Stimulated activated CD4-positive, alpha-beta T cell treated with anti-CD3 and anti-CD28 coated beads, Interleukin-4, amount 100 ng/mL, for 48 hours (primary cell): ENCODE results near the gene CD200R1.
"Not testable (repeated sequence)": the region's sequence is repeated elsewhere in the genome, so short reads cannot be mapped to it uniquely, and the experiment has no call there.

Experiments
- DNase-seq, 2 donors: peaks; one replicate each; pipeline ENCODE4 v3.0.0-alpha.2; 2020; ENCODE audit warnings: low read depth in 2 of 2

The CD200R1 gene

GRCh38 chr3:112974178-112974517 lies 755 bp downstream of the CD200R1 start:
- no peak for DNase-seq

- peak in 1 of 2 donors; percentile 52 for DNase-seq
These were observed 1.4 kb downstream of the CD200R1 start for GRCh38 chr3:112973325-112974177.

GRCh38 chr3:112972158-112972557 lies 2.7 kb downstream of the CD200R1 start:
- DNase-seq, result no peak

GRCh38 chr3:112967828-112968227 lies 7.1 kb downstream of the CD200R1 start:
- DNase-seq, result no peak

- no peak for DNase-seq
These were observed 7.5 kb downstream of the CD200R1 start for GRCh38 chr3:112967425-112967824.

GRCh38 chr3:112966633-112967032 lies 8.3 kb downstream of the CD200R1 start:
- DNase-seq, result no peak

- DNase-seq, result no peak
These were observed 9.2 kb downstream of the CD200R1 start for GRCh38 chr3:112965656-112966055.

- DNase-seq, result no peak
These were observed 11.2 kb downstream of the CD200R1 start for GRCh38 chr3:112963683-112964082.

GRCh38 chr3:112958811-112959560 lies 15.9 kb downstream of the CD200R1 start:
- DNase-seq, result no peak

GRCh38 chr3:112956351-112956750 lies 18.6 kb downstream of the CD200R1 start:
- no peak for DNase-seq

GRCh38 chr3:112948346-112948838 lies 26.5 kb downstream of the CD200R1 start:
- no peak for DNase-seq

GRCh38 chr3:112931736-112932521 lies 43.0 kb downstream of the CD200R1 start:
- DNase-seq, result no peak

GRCh38 chr3:112930771-112931170 lies 44.1 kb downstream of the CD200R1 start:
- no peak for DNase-seq

- DNase-seq, result no peak
These were observed 48.9 kb downstream of the CD200R1 start for GRCh38 chr3:112925969-112926368.

- no peak for DNase-seq
These were observed 49.3 kb downstream of the CD200R1 start for GRCh38 chr3:112925560-112925959.

GRCh38 chr3:112919541-112919940 lies 55.4 kb downstream of the CD200R1 start:
- DNase-seq, result not testable (repeated sequence)

- no peak for DNase-seq
These were observed 66.7 kb downstream of the CD200R1 start for GRCh38 chr3:112908252-112908651.

- DNase-seq, result no peak
These were observed 70.1 kb downstream of the CD200R1 start for GRCh38 chr3:112904786-112905185.

- DNase-seq, result no peak
These were observed 74.8 kb downstream of the CD200R1 start for GRCh38 chr3:112900113-112900512.

GRCh38 chr3:112897791-112898190 lies 77.1 kb downstream of the CD200R1 start:
- no peak for DNase-seq

GRCh38 chr3:112894258-112894657 lies 80.6 kb downstream of the CD200R1 start:
- DNase-seq, result no peak

GRCh38 chr3:112889357-112889756 lies 85.5 kb downstream of the CD200R1 start:
- DNase-seq, result no peak
